Ovary (tissue), 9 donors: ENCODE data around the gene KCNJ6. TPM values are rescaled to one million over a fixed set of nuclear protein-coding genes. Genes with fewer than 3 reads are reported as not detected.

Experiments
- DNase-seq, 5 donors: peaks; one replicate each; pipeline ENCODE4 v3.0.0-alpha.2; 2019 to 2020
- H3K27ac ChIP-seq, 2 donors: fragments of 200-600 bp; one replicate each; pipeline versions ENCODE4 v1.5.1 to v1.8.0; 2019 to 2022
- H3K27me3 ChIP-seq: fragments of 200-600 bp; one replicate; pipeline ENCODE4 v1.8.0; 2022
- H3K36me3 ChIP-seq: fragments of 200-600 bp; sonication (generic); one replicate; pipeline ENCODE4 v1.5.1; 2019
- H3K4me1 ChIP-seq: one replicate; pipeline ENCODE4 v1.8.1; 2013; ENCODE audit warnings: mild to moderate bottlenecking, moderate library complexity; ENCODE audit not compliant: insufficient read depth
- H3K4me3 ChIP-seq: fragments of 200-600 bp; sonication (generic); one replicate; pipeline ENCODE4 v1.5.1; 2017
- H3K9me3 ChIP-seq, 2 donors: fragments of 200-600 bp in 1 of 2; sonication (generic) in 1 of 2; one replicate each; pipeline versions ENCODE4 v1.5.1 to v1.8.1; 2013 to 2019; ENCODE audit warnings: mild to moderate bottlenecking in 1 of 2, moderate library complexity in 1 of 2
- EP300 ChIP-seq: sonication (generic); formaldehyde crosslinking; IDR thresholded peaks from one replicate; pipeline ENCODE4 v1.6.1; 2017; ENCODE audit warnings: antibody characterized with exemption
- POLR2A ChIP-seq: fragments of 450-650 bp; IDR thresholded peaks from one replicate; pipeline ENCODE4 v1.6.1; 2017; ENCODE audit warnings: antibody characterized with exemption, mild to moderate bottlenecking, moderate library complexity
- WGBS, 3 donors: extraction: QIAGEN DNeasy Blood & Tissue Kit in 1 of 3; methylation state at CpG; one replicate each; pipeline versions ENCODE4 v1.1.5 to v1.1.7; 2013 to 2017; 5-methylcytosine and 5-hydroxymethylcytosine counted together
- intact Hi-C, 4 donors: fragments of 100-400 bp; cut with DNase I; formaldehyde crosslinking; loops; one replicate each; pipeline versions ENCODE4 v1.11.0 to v1.15.1; 2022 to 2023
- polyA plus RNA-seq, 2 donors: library from polyadenylated mRNA; stranded (reverse); fragments of 200-250 nt in 1 of 2; fragments of 350-450 nt in 1 of 2; fragmentation: Illumina TruSeq in 1 of 2; extraction: RNeasy Lipid Tissue Mini Kit (QIAGEN cat#74804) in 1 of 2; gene quantifications; one replicate each; pipeline ENCODE4 v1.2.3, GENCODE V29; 2013 to 2014
- total RNA-seq, 7 donors: library from RNA; depleted of rRNA in 2 of 7; stranded (reverse); fragments of >200 nt in 2 of 7; fragmentation: NEBNext Ultra II Directional in 3 of 7; extraction: Animal tissue kit (Norgen Biotek cat#: 25700) in 3 of 7; gene quantifications; one replicate each; pipeline versions ENCODE4 v1.1.0 to v1.2.4, GENCODE V29; 2016 to 2023
- TF ChIP-seq, protein P1 (sequence below), 3 donors: fragments of 450-650 bp in 2 of 3; fragments of 200-600 bp in 1 of 3; IDR thresholded peaks; one replicate each; pipeline versions ENCODE4 v1.5.1 to v1.8.0; 2016 to 2022; ENCODE audit warnings: antibody characterized with exemption in 3 of 3, mild to moderate bottlenecking in 1 of 3
- donor health status: DM: no; HTN: no; CAD: no; lungs with moderate emphysema.
- donor health status: DM: no; HTN: no; CAD: no.
- donor health status: Bipolar disorder and iron deficiency.
- donor health status: DM: yes; HTN: yes; CAD: no.
- donor health status: DM: no; HTN: no; CAD: no.
- donor health status: DM: yes; HTN: yes; CAD: no.

Gene KCNJ6
- total and polyA plus RNA-seq, 9 donors, result 0.01 TPM; not detected in 8

DNA sequence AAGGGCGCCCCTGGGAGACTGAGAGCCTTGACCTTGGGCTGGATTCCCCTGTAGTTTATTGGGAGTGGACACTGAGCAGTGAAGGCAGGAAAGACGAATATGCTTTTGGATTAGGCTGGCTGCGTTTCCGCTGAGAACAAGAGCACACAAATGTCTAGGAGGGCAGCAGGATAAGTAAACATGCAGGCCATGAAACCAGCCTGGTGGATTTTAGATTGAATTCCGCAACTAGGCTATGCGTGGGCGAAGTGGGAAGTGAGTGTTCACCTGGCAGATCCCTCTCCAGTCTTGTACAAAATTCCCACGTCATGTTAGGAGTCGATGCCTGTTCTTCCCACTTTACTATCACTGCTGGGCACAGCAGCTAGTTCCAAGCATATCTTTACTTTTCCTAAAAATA is 21.4 kb upstream of the KCNJ6 start:
- no peak overlapping the region for H3K4me3 ChIP-seq
- intact Hi-C loops, result no loop called here
- no peaks in the 10 kb centered on the region for H3K4me1 ChIP-seq
- H3K36me3 ChIP-seq, result no peaks in the 10 kb centered on the region
- TF ChIP-seq POLR2A (no peak), EP300 (no peak)
- TF ChIP-seq, protein P1, sequence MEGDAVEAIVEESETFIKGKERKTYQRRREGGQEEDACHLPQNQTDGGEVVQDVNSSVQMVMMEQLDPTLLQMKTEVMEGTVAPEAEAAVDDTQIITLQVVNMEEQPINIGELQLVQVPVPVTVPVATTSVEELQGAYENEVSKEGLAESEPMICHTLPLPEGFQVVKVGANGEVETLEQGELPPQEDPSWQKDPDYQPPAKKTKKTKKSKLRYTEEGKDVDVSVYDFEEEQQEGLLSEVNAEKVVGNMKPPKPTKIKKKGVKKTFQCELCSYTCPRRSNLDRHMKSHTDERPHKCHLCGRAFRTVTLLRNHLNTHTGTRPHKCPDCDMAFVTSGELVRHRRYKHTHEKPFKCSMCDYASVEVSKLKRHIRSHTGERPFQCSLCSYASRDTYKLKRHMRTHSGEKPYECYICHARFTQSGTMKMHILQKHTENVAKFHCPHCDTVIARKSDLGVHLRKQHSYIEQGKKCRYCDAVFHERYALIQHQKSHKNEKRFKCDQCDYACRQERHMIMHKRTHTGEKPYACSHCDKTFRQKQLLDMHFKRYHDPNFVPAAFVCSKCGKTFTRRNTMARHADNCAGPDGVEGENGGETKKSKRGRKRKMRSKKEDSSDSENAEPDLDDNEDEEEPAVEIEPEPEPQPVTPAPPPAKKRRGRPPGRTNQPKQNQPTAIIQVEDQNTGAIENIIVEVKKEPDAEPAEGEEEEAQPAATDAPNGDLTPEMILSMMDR (IDR thresholded peaks at IDR 0.05), result no peak
- 29 to 46% (median 40%) methylated on average over 9 of the region's 9 CpGs for WGBS, 3 donors
- no peaks in the 10 kb centered on the region for H3K9me3 ChIP-seq
- H3K27ac ChIP-seq, result no peak overlapping the region
- no peak for DNase-seq
- H3K27me3 ChIP-seq, result no peaks in the 10 kb centered on the region

GRCh38 chr21:37936010-37936785 is 19.9 kb upstream of the KCNJ6 start:
- no peaks in the 10 kb centered on the region for H3K9me3 ChIP-seq
- no peak for DNase-seq
- no peaks in the 10 kb centered on the region for H3K4me1 ChIP-seq
- intact Hi-C loops, result no loop called here
- no peak overlapping the region for H3K4me3 ChIP-seq
- no peak overlapping the region for H3K27ac ChIP-seq
- TF ChIP-seq POLR2A, result no peak
- TF ChIP-seq, protein P1 (IDR thresholded peaks at IDR 0.05), result no peak
- no peak for TF ChIP-seq EP300
- WGBS, 3 donors, result 84 to 88% (median 86%) methylated on average over 4 of the region's 4 CpGs
- no peaks in the 10 kb centered on the region for H3K36me3 ChIP-seq
- H3K27me3 ChIP-seq, result no peaks in the 10 kb centered on the region

- 85 to 89% (median 89%) methylated on average over 2 of the region's 2 CpGs for WGBS, 3 donors
- Histone ChIP-seq H3K4me1 (no peaks in the 10 kb centered on the region), H3K9me3 (no peaks in the 10 kb centered on the region), H3K27me3 (no peaks in the 10 kb centered on the region), H3K36me3 (no peaks in the 10 kb centered on the region), H3K4me3 (no peak overlapping the region), H3K27ac (no peak overlapping the region)
- DNase-seq, result no peak
- TF ChIP-seq, protein P1 (IDR thresholded peaks at IDR 0.05), result no peak
- TF ChIP-seq EP300, result no peak
- no peak for TF ChIP-seq POLR2A
- intact Hi-C loops, result no loop called here
These were observed 16.7 kb upstream of the KCNJ6 start for GRCh38 chr21:37932936-37933335.

DNA sequence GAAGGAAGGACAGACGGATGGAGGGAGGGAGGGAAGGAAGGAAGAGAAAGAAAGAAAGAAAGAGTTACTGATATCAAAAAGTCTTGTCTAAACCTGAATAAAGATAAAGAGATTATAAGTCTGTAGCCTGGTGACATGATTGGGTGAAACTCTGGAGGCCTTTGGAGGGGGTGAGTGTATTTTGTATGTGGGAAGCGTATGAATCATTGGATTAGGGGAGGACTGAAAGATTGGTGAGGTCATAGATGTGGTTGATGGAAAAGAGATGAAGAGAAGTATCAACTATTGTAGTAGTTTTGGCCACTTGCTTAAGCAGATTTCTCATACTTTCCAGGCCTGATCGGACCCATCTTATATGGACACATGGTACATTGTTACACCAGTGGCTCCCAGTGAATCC is 11.5 kb upstream of the KCNJ6 start:
- WGBS, 3 donors, result 73 to 80% (median 78%) methylated on average over 3 of the region's 3 CpGs
- no peaks in the 10 kb centered on the region for H3K27me3 ChIP-seq

More for the DNA sequence above, 11.5 kb upstream of the KCNJ6 start:
- TF ChIP-seq POLR2A (no peak), EP300 (no peak)
- TF ChIP-seq, protein P1 (IDR thresholded peaks at IDR 0.05), result no peak
- H3K4me3 ChIP-seq, result no peak overlapping the region
- no peaks in the 10 kb centered on the region for H3K36me3 ChIP-seq
- no peaks in the 10 kb centered on the region for H3K4me1 ChIP-seq
- intact Hi-C loops, result no loop called here
- no peak overlapping the region for H3K27ac ChIP-seq
- no peaks in the 10 kb centered on the region for H3K9me3 ChIP-seq
- no peak for DNase-seq
